DMS114 treated with DMSO at 0.1 percent for 48 hours (cell line): ENCODE data around the gene PLLP.
"Not testable (repeated sequence)": the region's sequence is repeated elsewhere in the genome, so short reads cannot be mapped to it uniquely, and the experiment has no call there.

Source experiments
- DNase-seq: peaks from one replicate; lab custom pipeline; 2025; ENCODE audit not compliant: unreplicated experiment; lab: John Stamatoyannopoulos, UW

The PLLP gene

DNA sequence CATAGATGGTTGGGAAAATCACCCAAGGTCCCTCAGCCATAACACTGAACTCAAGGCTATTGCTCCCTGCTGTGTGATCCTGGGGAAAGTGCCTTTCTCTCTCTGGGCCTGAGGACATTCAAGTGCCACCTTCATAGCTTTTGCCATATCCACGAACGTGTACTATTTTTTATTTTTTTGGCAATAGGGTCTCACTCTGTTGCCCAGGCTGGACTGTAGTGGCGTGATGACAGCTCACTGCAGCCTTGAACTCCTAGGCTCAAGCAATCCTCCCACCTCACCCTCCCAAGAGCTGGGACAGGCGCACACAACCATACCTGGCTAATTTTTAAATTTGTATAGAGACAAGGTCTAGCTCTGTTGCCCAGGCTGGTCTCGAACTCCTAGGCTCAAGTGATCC lies 10.6 kb downstream of the PLLP start:
- DNase-seq: no peak

DNA sequence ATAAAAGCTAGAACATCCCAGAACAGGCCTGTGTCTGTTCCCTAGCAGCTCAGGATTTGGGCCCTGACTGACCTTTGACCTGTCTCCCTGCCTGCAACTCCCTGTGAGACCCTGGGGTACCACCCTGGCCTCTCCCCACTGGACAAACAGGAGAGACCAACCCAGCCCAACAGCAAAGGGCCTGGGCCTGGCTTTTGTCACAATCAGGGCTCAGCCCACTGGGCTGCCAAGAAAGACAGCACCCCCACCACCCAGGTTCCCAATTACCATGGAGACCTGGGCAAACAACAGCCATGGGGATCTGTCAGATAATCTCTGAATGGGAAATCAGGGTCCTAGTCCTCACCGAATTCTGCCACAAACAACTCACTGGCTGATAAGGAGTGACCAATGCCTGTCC lies 11.1 kb downstream of the PLLP start:
- no peak for DNase-seq

DNA sequence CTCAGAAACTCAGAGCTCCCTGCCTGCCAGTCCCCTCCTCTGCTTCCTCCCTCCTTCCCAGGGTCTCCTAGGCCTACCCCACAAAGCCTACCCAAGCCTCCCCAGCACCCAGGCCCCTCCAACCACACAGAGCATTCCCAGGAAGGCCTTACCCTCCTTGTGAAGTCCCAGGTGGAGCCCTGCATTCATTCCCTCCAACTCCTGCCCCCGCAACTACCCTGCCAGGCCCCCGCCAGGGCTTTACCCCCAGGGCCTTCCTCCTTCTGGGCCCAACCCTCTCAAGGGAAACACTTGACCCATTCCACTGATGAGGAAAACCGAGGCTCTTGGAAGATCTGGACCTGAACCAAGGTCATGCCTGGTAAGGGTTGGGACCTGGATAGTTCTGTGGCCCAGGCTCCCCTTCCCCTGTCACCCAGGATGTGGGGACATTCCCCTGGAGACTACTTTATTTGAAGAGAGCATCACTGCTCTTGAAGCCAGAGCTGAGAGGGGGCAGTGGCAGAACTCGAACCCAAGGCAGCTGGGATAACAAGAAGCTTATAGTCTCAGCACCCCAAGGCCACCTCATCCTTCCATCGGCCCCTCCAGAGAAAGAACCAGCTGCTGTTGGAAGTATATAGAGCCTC lies 12.5 kb downstream of the PLLP start:
- DNase-seq: no peak

DNA sequence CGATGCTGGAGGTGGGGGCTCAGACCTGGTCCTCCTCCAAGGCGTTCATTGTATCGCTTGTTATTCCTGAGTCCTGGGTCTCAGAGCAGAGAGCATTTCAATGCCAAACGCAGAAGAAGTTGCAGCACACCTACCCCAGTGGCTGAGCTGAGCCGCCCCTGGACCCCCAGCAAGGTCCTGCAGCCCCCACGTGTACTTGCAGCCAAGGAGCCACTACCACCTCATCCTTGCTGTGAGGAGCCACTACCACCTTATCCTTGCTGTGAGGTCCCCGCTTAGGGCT lies 13.5 kb downstream of the PLLP start:
- DNase-seq: no peak

DNA sequence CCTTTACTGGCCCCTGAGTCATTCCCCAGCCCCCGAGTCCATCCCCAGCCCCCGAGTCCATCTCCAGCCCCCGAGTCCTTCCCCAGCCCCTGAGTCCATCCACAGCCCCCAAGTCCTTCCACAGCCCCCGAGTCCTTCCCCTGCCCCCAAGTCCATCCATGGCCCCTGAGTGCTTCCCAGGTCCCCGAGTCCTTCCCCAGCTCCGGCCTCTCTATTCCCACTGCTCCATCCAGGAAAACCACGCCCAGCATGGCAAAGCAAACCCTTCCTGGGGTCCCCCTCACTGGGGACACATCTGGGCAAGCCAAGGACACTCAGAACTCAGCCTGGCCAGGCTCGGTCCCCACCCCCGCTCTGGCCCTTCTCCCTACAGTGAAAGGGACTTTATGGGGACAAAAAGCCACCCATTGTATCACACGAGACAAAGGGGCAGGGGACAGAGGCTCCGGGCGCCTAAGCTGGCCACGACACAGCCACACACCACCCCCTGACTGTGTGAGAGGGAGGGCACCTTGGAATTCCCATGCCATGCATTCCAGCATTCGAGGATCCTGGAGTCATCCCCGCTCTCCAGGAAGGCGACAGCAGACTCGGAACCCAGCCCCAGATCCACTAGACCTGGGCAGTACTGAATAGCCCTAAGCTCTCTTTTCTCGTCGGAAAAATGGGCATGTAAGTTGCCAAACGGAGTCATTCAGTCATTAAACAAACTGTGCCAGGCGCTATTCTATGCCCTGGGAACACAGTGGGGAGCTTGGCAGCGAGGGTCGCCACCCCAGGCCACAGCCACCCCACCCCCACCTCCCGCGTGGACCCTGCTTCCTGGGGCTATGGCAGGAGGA lies 14.0 kb downstream of the PLLP start:
- no peak for DNase-seq

DNA sequence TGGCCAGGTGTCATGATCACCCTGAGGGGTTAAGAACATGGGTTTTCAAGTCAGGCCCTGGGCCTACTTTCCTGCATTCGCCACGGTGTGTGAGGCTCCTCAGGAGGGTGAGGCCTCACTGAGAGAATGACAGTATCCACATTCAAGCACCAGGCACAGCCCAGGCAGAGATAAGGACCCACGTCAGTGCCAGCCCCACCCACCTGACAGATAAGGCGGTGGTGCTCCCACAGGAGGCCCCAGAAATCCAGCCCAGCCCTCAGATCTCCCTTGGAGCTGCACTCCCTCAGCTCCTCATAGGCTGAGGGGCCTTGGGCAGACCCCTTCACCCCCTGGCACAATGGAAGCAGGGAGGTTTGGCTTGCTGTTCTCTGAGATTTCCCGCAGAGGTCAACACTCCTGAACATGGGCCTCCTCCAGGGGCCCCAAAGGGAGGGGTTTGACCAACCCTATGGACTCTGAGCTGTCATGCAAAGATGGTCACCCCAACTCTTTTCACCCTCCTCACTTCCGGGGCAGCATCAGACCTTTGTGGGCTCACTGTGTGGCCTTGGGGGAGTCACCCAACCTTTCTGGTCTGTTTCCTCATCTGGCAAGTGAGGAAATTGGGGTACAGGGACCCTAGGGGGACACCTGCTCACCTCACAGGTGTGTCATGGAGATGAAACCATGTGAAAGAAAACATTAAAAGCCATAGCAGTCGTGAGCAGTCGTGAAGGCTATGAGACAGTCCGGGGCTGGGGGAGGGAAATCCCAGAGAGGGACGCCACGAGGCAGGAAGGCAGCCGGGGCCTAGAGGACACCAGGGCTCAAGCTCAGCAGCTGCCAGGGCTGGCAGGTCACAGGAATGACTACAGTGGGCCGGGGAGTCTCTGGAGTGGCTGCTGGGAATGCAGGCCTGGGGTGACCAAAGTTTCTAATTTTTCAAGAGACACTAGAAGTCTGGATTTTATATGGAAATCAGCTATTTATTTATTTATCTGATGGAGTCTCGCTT lies 15.4 kb downstream of the PLLP start:
- DNase-seq: no peak

DNA sequence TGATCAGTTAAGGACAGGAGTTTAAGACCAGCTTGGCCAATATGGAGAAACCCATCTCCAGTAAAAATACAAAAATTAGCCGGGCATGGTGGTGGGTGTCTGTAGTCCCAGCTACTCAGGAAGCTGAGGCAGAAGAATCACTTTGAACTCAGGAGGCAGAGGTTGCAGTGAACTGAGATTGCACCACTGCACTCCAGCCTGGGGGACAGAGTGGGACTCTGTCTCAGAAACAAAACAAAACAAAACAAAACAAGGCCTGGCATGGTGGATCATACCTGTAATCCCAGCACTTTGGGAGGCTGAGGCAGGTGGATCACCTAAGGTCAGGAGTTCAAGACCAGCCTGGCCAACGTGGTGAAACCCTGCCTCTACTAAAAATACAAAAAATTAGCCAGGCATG lies 17.1 kb downstream of the PLLP start:
- DNase-seq: not testable (repeated sequence)

DNA sequence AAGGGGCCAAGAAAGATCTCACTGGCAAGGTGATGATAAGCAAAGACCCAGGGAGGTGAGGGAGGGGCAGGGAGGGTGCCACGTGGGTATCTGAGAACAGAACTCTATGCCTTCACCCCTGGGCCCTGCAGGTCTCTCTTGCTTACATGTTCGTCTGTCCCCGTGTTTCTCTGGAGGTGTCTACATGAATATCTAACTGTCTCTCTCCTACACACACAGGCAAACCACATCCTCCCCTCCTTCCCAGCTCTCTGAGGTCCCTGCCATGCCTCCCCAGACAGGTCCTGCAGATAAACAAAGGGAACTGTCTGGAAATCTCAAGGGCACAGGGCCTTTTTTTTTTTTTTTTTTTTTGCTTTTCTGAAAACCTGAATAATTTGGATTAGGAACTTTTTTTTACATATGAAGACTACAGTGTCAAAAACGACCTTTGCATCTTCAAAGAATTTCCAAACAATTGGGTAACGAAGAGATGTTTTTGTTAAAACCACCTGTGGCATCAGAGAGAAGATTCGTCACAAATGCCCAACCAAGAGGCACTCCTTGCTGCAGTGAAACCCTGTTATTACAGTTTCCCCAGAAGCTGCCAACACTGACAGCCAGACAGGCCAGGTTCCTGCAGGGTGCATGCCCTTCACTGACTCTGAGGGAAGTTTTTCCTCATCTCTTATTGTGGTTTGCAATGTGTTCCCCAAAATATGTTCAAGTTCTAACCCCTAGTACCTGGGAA lies 17.8 kb downstream of the PLLP start:
- no peak for DNase-seq

DNA sequence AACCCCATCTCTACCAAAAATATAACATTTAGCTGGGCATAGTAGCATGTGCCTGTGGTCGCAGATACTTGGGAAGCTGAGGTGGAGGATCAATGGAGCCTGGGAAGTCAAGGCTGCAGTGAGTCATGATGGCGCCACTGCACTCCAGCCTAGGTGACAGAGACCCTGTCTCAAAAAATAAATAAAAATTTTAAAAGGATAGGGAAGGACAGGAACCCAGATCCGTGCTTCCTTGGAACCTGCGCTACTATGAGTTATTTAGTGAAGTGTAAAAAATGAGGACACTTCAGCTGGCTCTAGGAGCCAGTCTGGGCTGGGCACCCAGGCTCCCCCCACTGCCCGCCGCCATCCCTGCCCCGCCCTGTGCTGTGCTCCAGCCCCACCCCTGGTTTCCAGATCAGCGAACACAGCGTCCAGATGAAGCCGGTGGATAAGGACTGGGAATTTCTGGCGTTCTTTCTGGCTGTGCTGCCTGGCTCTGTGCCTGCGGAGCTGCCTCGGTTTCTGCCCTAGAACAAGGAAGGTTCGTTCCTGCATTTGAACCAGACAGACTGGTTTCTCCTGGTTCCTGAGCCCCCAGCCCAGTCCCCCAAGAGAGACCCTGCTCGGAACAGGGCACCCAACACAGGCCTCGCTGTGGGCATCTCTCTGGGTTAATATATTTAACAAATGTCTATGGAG lies 18.5 kb downstream of the PLLP start:
- no peak for DNase-seq

DNA sequence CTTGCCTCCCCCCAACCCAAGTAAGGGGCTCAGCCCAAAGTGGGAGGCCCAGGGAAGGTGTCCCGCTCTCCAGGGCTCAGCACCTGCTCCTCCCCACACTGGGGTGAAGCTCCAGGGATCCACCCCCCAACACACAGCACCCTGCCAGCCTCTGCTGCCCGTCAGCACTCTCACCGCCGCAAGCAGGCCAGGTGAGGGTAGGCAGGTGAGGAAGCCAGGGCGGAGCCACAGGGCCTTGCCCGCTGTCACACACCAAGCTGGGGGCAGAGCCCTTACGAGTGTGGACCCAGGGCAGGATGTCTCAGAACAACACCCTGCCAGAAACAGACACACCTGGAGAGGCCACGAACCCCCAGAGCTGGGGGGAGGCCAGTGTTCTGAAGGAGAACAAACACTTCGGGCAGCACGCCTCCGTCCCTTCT lies 19.5 kb downstream of the PLLP start:
- no peak for DNase-seq

DNA sequence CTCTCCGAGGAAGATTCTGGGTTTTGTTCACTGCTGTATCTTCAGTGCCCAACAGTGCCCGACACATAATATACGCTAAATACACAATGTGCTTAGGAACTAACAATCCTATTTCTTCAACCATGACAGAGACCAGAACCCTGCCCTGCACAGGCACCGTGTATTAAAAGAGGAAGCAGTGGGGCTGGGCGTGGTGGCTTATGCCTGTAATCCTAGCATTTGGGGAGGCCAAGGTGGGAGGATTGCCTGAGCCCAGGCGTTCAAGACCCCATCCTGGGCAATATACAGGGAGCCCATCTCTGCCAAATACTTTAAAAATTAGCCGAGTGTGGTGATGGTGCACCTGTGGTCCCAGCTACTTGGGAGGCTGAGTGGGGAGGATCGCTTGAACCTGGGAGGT lies 20.1 kb downstream of the PLLP start:
- no peak for DNase-seq

DNA sequence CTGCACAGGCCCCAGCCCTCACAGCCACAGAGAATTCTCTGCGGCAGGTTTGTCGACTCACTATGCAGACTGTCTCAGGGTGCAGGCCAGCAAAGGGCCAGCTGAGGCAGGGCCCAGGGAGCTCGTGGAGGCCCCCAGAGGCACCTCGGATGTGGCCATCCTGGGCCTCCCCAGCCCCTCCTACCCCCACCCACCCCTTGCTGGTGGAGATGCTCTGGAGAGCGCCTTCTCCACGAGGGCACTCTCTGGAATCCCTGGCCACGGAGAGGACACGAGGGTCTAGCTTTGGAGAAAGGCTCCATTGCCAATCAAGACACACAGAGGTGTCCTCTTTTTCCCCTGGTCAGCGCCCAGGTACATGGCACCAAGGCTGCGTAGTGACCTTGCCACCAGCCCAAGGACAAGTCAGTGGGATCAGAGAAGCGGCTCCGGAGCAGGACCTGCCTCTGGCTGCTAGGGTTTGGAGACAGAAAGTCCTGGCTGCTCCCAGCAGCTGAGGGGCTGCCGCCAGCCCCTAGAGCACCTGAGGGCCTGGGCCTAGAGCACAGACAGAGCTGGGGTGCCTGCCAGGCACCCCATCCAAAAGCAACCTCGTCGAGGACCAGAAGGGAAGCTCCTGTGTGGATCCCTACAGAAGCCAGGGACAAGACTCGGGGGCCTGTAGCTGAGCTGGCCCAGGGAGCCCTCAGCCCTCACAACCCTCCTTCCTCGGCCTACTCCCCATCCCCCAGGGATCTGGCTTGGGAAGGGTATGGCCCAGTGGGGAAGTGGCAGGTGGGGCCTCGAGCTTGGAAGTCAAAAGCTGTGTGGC lies 20.7 kb downstream of the PLLP start:
- DNase-seq: no peak

DNA sequence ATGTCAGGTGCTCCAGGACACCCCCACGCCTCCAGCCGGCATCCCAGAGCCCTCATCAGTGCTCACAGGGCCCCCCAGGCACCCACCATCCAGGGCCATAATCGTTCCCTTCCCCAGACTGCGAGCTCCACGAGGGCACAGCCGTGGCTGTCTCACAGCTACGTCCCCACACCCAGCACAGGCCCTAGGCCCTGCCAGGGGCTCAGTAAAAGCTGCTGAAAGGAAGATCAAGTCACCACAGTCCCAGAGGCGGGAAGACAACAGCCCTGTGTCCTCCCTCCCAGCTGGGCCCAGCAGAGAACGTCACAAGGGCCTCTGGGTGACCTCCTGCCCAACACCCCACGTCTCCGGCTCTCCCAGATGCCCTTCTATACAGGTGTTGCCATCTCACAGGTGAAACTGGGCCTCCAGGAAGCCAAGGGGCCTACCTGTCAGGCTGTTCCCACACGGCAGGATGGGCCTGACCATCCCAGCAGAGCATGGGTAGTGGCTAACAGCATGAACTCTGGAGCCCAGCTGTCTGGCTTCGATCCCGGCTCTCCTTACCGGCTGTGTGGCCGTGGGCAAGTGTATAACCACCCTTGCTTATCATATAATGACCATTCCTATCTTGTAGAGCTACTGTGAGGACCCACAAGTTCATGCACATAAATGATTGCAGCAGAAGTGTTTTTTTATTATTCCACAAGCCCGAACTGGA lies 21.5 kb downstream of the PLLP start:
- no peak for DNase-seq

DNA sequence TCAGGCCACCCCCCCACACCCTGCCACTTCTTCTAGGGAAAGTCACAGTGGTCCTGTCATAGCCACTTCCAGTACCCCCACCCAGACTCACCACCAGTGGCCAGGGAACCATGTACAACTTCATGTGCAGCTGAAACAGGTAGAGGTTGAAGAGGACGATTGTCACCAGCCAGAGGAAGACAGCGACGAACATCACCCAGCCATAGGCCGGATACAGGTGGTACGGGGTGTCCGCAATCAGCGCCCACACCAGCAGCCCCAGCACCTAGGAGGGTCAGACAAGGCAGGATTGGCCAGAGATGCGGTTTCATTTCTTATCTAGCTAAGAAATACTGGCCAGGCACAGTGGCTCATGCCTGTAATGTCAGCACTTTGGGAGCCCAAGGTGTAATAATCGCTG lies 22.7 kb downstream of the PLLP start:
- no peak for DNase-seq

DNA sequence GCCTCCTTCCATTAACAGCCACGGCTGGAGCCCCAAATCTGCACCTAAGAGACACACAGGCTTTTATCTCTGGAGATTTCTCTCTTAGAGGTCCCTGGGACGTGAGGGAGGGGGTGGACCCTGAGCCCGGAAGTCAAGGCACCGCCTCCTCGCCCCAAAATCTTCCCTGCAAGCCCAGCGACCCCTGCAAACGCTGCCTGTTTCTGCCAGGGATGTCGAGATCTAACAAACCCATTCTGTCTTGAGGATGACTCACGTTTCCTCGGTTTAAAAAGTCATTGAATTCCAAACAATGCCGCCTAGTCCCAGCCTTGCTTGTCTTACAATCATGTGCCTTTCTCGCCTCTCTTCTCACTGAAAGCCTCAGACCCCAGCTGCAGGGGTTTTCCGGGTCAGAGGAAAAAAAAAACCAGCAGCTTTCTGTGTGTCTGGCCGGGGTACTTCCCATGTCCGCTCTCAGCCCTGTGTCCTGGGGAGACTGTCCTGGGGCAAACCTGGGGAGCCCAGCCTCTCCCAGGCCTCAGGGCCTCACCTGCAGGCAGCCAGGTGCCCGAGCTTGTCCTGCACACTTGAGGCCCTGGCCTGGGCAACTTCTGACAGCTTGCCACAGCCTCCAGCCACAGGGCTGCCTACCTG lies 24.1 kb downstream of the PLLP start:
- DNase-seq: no peak

DNA sequence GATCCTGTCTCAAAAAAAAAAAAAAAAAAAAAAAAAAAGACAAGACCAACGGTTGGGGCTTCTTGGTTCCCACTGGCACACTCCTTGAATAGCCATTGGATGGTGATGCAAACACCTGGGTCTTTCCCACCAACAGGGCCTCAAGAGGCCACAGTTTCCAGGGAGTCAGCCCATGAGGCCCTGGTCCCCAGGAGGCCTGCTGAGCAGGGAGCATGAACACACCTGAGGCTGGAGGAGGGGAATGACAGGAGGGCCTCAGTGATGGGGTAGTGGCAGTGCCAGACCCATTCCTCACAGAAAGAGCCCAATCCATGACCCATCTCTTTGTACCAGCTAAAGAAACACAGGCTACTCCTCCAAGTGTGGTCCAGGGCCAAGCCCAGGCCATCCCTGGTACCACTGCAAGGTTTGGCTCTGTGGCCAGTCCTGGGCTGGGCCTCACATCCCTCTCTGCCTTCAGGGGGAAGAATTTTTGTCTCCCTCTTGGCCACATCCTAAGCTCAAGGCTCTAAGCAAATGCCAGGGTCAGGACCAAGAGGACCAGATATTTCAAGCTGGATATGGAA lies 25.5 kb downstream of the PLLP start:
- DNase-seq: no peak

DNA sequence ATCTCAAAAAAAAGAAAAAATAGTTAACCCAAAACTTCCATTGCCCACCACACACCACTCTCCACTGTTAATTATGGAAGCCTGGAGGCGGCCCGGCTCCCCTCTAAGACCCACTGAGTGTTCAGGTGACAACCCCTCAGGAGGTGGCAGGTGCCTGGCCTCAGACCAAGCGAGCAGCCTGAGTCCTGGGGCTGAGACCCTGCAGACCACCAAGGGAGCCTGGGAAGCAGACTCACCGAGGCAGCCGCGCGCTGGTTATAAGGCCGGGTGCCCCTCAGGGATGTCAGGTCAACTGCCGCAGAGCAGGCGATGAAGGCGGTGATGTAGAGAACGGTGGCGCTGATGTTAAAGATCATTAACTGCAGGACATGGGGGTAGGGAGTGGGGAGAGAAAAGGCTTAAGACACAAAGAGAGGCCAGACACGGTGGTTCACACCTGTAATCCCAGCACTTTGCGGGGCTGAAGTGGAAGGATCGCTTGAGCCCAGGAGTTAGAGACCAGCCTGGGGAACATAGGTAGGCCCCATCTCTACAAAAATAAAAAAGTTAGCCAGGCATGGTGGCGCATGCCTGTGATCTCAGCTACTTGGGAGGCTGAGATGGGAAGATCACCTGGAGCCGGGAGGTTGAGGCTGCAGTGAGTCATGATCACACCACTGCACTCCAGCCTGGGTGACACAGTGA lies 26.1 kb downstream of the PLLP start:
- DNase-seq: no peak
